Measurements from ENCODE around the gene BBS4. TPM values are rescaled to one million over a fixed set of nuclear protein-coding genes. Genes with fewer than 3 reads are reported as not detected.

BBS4 gene
- total RNA-seq, 4 donors from 2014 or later, result 13.9 to 27.9 (median 19.0) TPM

DNA sequence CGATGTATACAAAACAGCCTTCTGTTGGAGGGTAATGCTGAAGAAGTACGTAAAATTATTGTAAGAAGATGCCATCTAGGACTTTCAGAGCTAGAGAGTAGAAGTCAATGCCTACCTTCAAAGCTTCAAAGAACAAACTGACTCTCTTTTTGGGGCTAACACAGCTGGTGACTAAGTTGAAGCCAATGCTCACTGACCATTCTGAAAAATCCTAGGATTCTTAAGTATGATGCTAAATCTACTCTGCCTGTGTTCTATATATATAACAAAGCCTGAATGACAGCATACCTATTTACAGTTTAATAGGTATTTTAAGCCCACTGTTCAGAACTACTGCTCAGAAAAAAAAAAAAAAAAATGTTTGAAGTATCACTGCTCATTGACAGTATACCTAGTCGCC lies 78.6 kb downstream of the BBS4 start:
- no peaks in the 10 kb centered on the region for H3K27me3 ChIP-seq
- intact Hi-C loops (cut with DNase I), result no loop called here
- H3K27ac ChIP-seq (replicated peaks in 1 of 4), result no peak overlapping the region
- H3K4me1 ChIP-seq, result no peaks in the 10 kb centered on the region
- 98% methylated on average over 3 of the region's 3 CpGs for WGBS
- H3K36me3 ChIP-seq, result peaks cover 24 to 81% (median 55%) of the 10 kb centered on the region in 4 donors
- TF ChIP-seq POLR2AphosphoS5 (IDR thresholded peaks at IDR 0.05) (no peak), EP300 (IDR thresholded peaks at IDR 0.05) (no peak), POLR2A (IDR thresholded peaks at IDR 0.05; ENCODE audit: low read depth) (no peak)
- TF ChIP-seq, protein P1, sequence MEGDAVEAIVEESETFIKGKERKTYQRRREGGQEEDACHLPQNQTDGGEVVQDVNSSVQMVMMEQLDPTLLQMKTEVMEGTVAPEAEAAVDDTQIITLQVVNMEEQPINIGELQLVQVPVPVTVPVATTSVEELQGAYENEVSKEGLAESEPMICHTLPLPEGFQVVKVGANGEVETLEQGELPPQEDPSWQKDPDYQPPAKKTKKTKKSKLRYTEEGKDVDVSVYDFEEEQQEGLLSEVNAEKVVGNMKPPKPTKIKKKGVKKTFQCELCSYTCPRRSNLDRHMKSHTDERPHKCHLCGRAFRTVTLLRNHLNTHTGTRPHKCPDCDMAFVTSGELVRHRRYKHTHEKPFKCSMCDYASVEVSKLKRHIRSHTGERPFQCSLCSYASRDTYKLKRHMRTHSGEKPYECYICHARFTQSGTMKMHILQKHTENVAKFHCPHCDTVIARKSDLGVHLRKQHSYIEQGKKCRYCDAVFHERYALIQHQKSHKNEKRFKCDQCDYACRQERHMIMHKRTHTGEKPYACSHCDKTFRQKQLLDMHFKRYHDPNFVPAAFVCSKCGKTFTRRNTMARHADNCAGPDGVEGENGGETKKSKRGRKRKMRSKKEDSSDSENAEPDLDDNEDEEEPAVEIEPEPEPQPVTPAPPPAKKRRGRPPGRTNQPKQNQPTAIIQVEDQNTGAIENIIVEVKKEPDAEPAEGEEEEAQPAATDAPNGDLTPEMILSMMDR (IDR thresholded peaks at IDR 0.05), result no peak
- H3K4me3 ChIP-seq, result no peak overlapping the region
- DNase-seq (ENCODE audit: extremely low spot score), result no peak
- peaks cover 0 to 14% (median 5%) of the 10 kb centered on the region in 4 donors for H3K9me3 ChIP-seq

DNA sequence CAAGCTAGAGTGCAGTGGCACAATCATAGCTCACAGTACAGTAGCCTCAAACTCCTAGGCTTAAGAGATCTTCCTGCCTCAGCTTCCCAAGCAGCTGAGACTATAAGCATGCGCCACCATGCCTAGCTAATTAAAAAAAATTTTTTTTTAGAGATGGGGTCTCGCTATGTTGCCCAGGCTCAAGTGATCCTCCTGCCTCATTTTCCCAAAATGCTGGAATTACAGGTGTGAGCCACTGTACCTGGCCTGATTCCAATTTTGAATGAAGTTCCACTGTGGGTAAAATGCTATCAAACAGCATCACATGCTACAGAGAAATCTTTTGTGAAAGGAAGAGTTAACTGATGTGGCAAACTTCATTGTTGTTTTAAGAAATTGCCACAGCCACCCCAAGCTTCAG lies 80.0 kb downstream of the BBS4 start:
- H3K27ac ChIP-seq (replicated peaks in 1 of 4), result no peak overlapping the region
- H3K36me3 ChIP-seq, result peaks cover 26 to 81% (median 58%) of the 10 kb centered on the region in 4 donors
- TF ChIP-seq, protein P1 (IDR thresholded peaks at IDR 0.05), result no peak
- WGBS, result 100% methylated on average over 2 of the region's 2 CpGs
- H3K27me3 ChIP-seq, result no peaks in the 10 kb centered on the region
- intact Hi-C loops (cut with DNase I), result no loop called here
- no peak for DNase-seq (ENCODE audit: extremely low spot score)
- peaks cover 0 to 14% (median 5%) of the 10 kb centered on the region in 4 donors for H3K9me3 ChIP-seq
- H3K4me3 ChIP-seq, result no peak overlapping the region
- no peaks in the 10 kb centered on the region for H3K4me1 ChIP-seq

DNA sequence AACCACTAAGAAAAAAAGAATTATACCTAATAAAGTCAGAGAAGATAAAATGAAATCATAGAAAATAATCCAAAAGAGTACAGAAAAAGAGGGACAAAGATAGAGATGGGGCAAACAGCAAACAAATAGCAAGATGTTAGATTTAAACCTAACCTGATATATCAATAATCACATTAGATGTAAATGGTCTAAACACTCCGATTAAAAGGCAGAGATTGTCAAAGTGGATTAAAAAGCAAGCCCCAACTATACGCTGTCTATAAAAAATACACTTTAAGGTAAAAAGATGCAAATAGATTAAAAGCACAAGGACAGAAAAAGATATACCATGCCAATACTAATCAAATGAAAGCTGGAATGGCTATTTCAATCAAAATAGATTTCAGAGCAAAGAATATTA lies 80.8 kb downstream of the BBS4 start:
- WGBS, result 98% methylated on average over 2 of the region's 2 CpGs
- H3K27me3 ChIP-seq, result no peaks in the 10 kb centered on the region
- intact Hi-C loops (cut with DNase I), result no loop called here
- H3K36me3 ChIP-seq, result peaks cover 32 to 83% (median 60%) of the 10 kb centered on the region in 4 donors
- TF ChIP-seq EP300 (IDR thresholded peaks at IDR 0.05), result no peak
- no peak for TF ChIP-seq POLR2AphosphoS5 (IDR thresholded peaks at IDR 0.05)
- TF ChIP-seq, protein P1 (IDR thresholded peaks at IDR 0.05), result no peak
- TF ChIP-seq POLR2A (IDR thresholded peaks at IDR 0.05; ENCODE audit: low read depth), result no peak
- DNase-seq (ENCODE audit: extremely low spot score), result no peak
- H3K4me3 ChIP-seq, result no peak overlapping the region
- H3K9me3 ChIP-seq, result peaks cover 0 to 14% (median 5%) of the 10 kb centered on the region in 4 donors
- H3K27ac ChIP-seq (replicated peaks in 1 of 4), result no peak overlapping the region
- H3K4me1 ChIP-seq, result no peaks in the 10 kb centered on the region

DNA sequence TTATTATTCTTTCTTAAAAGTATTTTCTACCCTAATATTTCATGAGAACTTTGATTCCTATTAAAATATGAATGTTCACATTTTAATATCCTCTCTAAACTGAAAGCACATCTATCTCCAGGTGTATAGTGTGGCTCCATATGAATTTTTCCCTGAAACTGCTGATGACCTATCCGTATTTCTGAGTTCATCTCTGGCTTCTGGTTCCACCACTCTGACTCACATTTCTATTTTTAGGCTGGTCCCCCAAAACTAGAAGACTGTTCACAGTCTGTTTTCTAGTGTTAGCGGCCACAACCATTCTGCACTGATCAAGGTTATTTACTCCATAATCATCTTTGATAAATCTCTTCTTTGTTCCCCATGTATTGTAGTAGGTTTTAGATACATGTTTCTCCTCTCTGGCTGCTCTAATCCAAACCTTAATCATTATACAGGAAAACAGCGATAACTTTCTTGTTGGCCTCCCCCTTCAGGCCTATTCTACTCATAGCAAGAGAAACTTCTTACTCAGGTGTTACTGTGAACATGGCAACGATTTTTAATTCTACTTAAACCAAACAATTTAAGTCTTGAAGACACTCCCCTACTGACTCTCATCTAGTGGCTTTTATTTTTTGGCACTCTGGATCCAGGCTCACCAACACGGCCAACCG lies 84.8 kb downstream of the BBS4 start:
- no peak for DNase-seq (ENCODE audit: extremely low spot score)
- H3K36me3 ChIP-seq, result peaks cover 45 to 95% (median 70%) of the 10 kb centered on the region in 4 donors

DNA sequence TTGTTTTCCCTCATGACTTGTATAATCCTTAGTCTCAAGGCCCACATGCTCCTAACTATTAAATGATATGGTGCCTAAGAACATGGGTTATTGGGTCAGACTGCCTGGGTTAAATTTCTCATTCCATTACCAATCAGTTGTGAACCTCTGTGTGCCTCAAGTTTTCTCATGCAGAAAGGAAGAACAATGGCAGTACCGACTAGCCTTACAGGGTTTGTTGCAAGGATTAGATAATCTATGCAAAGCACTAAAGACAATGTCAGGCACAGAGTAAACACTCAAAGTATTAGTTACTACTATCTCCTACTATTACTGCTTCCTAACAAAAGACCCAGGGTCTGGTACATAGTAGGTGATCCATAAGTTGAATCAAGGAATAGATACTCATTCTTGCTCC lies 85.3 kb downstream of the BBS4 start:
- TF ChIP-seq EP300 (IDR thresholded peaks at IDR 0.05) (no peak), POLR2AphosphoS5 (IDR thresholded peaks at IDR 0.05) (no peak)
- no peak overlapping the region for H3K27ac ChIP-seq (replicated peaks in 1 of 4)
- intact Hi-C loops (cut with DNase I), result no loop called here
- H3K4me3 ChIP-seq, result no peak overlapping the region
- DNase-seq (ENCODE audit: extremely low spot score), result no peak
- H3K9me3 ChIP-seq, result peaks cover 0 to 14% (median 5%) of the 10 kb centered on the region in 4 donors
- no peaks in the 10 kb centered on the region for H3K27me3 ChIP-seq
- 81% methylated on average over 1 of the region's 1 CpG for WGBS
- no peaks in the 10 kb centered on the region for H3K4me1 ChIP-seq
- H3K36me3 ChIP-seq, result peaks cover 45 to 89% (median 69%) of the 10 kb centered on the region in 4 donors

More for the DNA sequence above, 84.8 kb downstream of the BBS4 start:
- H3K4me3 ChIP-seq, result no peak overlapping the region
- intact Hi-C loops (cut with DNase I), result no loop called here
- 82% methylated on average over 6 of the region's 6 CpGs for WGBS
- no peaks in the 10 kb centered on the region for H3K4me1 ChIP-seq
- H3K27me3 ChIP-seq, result no peaks in the 10 kb centered on the region
- H3K27ac ChIP-seq (replicated peaks in 1 of 4), result no peak overlapping the region
- TF ChIP-seq POLR2A (IDR thresholded peaks at IDR 0.05; ENCODE audit: low read depth), result no peak
- no peak for TF ChIP-seq EP300 (IDR thresholded peaks at IDR 0.05)
- H3K9me3 ChIP-seq, result peaks cover 0 to 14% (median 5%) of the 10 kb centered on the region in 4 donors

Data from esophagus muscularis mucosa (tissue), 4 donors.